CD8-positive, alpha-beta memory T cell (primary cell): ENCODE data around the gene TSR1. TPM values are rescaled to one million over a fixed set of nuclear protein-coding genes. Genes with fewer than 3 reads are reported as not detected.
A peak's percentile ranks its signal among the peaks of the same experiment; 100 is the strongest.

Source experiments
- CTCF ChIA-PET: fragments of 350-600 bp; sonication (Branson Sonifier 250); formaldehyde crosslinking; loops from one replicate; lab custom pipeline; 2021; ENCODE audit warnings: antibody characterized with exemption; lab: Charles Lee
- POLR2A ChIA-PET: fragments of 350-600 bp; sonication (Branson Sonifier 250); formaldehyde crosslinking; loops from one replicate; lab custom pipeline; 2021; ENCODE audit warnings: antibody characterized with exemption; lab: Charles Lee
- DNase-seq, 5 donors: peaks; one replicate each; pipeline versions ENCODE4 v3.0.0 to v3.0.0-alpha.2; 2020 to 2022; ENCODE audit warnings: mixed read lengths in 1 of 5
- H3K27ac ChIP-seq: one replicate; pipeline ENCODE4 v1.7.0; 2013; ENCODE audit warnings: low read depth, mild to moderate bottlenecking, low read length, moderate library complexity
- H3K27me3 ChIP-seq: 2 replicates; pipeline ENCODE4 v1.7.0; 2013; ENCODE audit warnings: low read length, mild to moderate bottlenecking; ENCODE audit not compliant: insufficient read depth, poor library complexity, severe bottlenecking
- H3K36me3 ChIP-seq: 2 replicates; pipeline ENCODE4 v1.7.0; 2013; ENCODE audit warnings: mild to moderate bottlenecking, low read length, moderate library complexity; ENCODE audit not compliant: insufficient read depth
- H3K4me1 ChIP-seq: 2 replicates; pipeline ENCODE4 v1.7.0; 2013; ENCODE audit warnings: mild to moderate bottlenecking, low read length, moderate library complexity; ENCODE audit not compliant: insufficient read depth
- H3K4me3 ChIP-seq: 2 replicates; pipeline ENCODE4 v1.7.0; 2013; ENCODE audit warnings: mild to moderate bottlenecking, low read length
- H3K9me3 ChIP-seq: 2 replicates; pipeline ENCODE4 v1.7.0; 2013; ENCODE audit warnings: mild to moderate bottlenecking, low read length
- H3K27ac Mint-ChIP-seq, 8 donors: one replicate each; pipeline ENCODE4 v1.8.0; 2020 to 2021; ENCODE audit warnings: mixed read lengths in 8 of 8, mild to moderate bottlenecking in 6 of 8, inconsistent platforms in 3 of 8, moderate library complexity in 3 of 8
- H3K27me3 Mint-ChIP-seq, 2 donors: one replicate each; pipeline ENCODE4 v1.8.0; 2020 to 2021; ENCODE audit warnings: mixed read lengths in 2 of 2, mild to moderate bottlenecking in 1 of 2, moderate library complexity in 1 of 2
- H3K36me3 Mint-ChIP-seq, 3 donors: one replicate each; pipeline ENCODE4 v1.8.0; 2020 to 2021; ENCODE audit warnings: mixed read lengths in 3 of 3, inconsistent platforms in 1 of 3, mild to moderate bottlenecking in 1 of 3
- H3K4me1 Mint-ChIP-seq, 3 donors: one replicate each; pipeline ENCODE4 v1.8.0; 2020 to 2021; ENCODE audit warnings: mixed read lengths in 3 of 3, inconsistent platforms in 1 of 3, mild to moderate bottlenecking in 1 of 3
- H3K4me3 Mint-ChIP-seq, 7 donors: one replicate each; pipeline ENCODE4 v1.8.0; 2020 to 2021; ENCODE audit warnings: mixed read lengths in 7 of 7, mild to moderate bottlenecking in 6 of 7, moderate library complexity in 4 of 7, inconsistent platforms in 2 of 7
- H3K9me3 Mint-ChIP-seq, 5 donors: one replicate each; pipeline ENCODE4 v1.8.0; 2020 to 2022; ENCODE audit warnings: mixed read lengths in 5 of 5, mild to moderate bottlenecking in 3 of 5, moderate library complexity in 2 of 5, inconsistent platforms in 1 of 5
- polyA plus RNA-seq: library from polyadenylated mRNA; unstranded; fragments of 300-500 nt; fragmentation: Illumina TruSeq; gene quantifications from one replicate; pipeline ENCODE4 v1.2.3, GENCODE V29; 2021
- total RNA-seq, 2 experiments: library from RNA; stranded (reverse); gene quantifications; one replicate each; pipeline ENCODE4 v1.2.3, GENCODE V29; 2021

The TSR1 gene
- total and polyA plus RNA-seq, 3 experiments from 2014 or later = 22.0 to 99.4 (median 97.7) TPM

- CTCF ChIA-PET = interaction anchor here (1.2 kb wide), 1 partner anchor 11 kb away, joined by 3 read pairs; no protein-coding TSS in a partner anchor
- POLR2A ChIA-PET = no interaction called here
Measured at GRCh38 chr17:2292100-2292499, 44.2 kb downstream of the TSR1 start.

GRCh38 chr17:2289878-2290478 lies 46.3 kb downstream of the TSR1 start:
- no peaks in the 10 kb centered on the region for H3K4me1 ChIP-seq
- CTCF ChIA-PET = no interaction called here
- H3K27ac Mint-ChIP-seq = peak overlapping the region in 1 of 8 donors; percentile 11
- peaks cover 9 to 12% (median 12%) of the 10 kb centered on the region in 3 donors for H3K4me1 Mint-ChIP-seq
- DNase-seq = no peak
- no peak overlapping the region for H3K4me3 ChIP-seq
- peaks cover 43% of the 10 kb centered on the region for H3K36me3 ChIP-seq
- no peaks in the 10 kb centered on the region for H3K27me3 Mint-ChIP-seq
- H3K9me3 Mint-ChIP-seq = no peaks in the 10 kb centered on the region
- H3K36me3 Mint-ChIP-seq = peaks cover 4 to 81% (median 37%) of the 10 kb centered on the region in 3 donors
- no peaks in the 10 kb centered on the region for H3K9me3 ChIP-seq
- no peak overlapping the region for H3K4me3 Mint-ChIP-seq
- POLR2A ChIA-PET = no interaction called here
- no peak overlapping the region for H3K27ac ChIP-seq
- no peaks in the 10 kb centered on the region for H3K27me3 ChIP-seq

More at GRCh38 chr17:2292100-2292499, 44.2 kb downstream of the TSR1 start:
- Histone ChIP-seq H3K27me3 (no peaks in the 10 kb centered on the region), H3K9me3 (no peaks in the 10 kb centered on the region), H3K36me3 (peaks cover 58% of the 10 kb centered on the region), H3K27ac (no peak overlapping the region), H3K4me1 (peaks cover 5% of the 10 kb centered on the region), H3K4me3 (no peak overlapping the region)
- H3K4me1 Mint-ChIP-seq = peaks cover 23 to 30% (median 28%) of the 10 kb centered on the region in 3 donors
- no peak for DNase-seq
- H3K9me3 Mint-ChIP-seq = no peaks in the 10 kb centered on the region
- no peak overlapping the region for H3K27ac Mint-ChIP-seq
- no peaks in the 10 kb centered on the region for H3K27me3 Mint-ChIP-seq
- peaks cover 4 to 87% (median 33%) of the 10 kb centered on the region in 3 donors for H3K36me3 Mint-ChIP-seq
- H3K4me3 Mint-ChIP-seq = no peak overlapping the region

DNA sequence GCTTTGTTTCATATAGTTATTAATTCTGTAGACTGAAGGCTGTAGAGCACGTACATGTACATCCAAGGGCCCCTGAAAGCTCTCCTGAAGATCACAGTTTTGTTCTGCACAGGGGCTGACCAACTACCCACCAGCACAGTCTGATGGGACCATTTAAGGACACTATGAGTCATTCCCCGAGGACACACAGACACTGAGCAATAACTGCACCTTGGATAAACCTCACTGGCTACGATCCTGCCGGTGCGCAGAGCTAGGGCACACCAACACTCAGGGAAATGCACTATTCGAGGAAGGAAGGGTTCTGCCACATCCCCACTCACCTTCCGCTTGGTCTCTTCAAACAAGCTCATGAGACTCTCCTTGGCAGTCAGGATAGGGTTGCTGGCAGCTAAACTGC lies 53.0 kb downstream of the TSR1 start:
- H3K27ac ChIP-seq = no peak overlapping the region
- Mint-ChIP-seq H3K4me1 (peaks cover 9 to 14% (median 12%) of the 10 kb centered on the region in 3 donors), H3K4me3 (no peak overlapping the region), H3K36me3 (peaks cover 14 to 80% (median 43%) of the 10 kb centered on the region in 3 donors), H3K27me3 (no peaks in the 10 kb centered on the region), H3K27ac (peak overlapping the region in 4 of 8 donors; percentile 14 to 68 (median 43)), H3K9me3 (no peaks in the 10 kb centered on the region)
- peaks cover 7% of the 10 kb centered on the region for H3K4me1 ChIP-seq
- ChIA-PET POLR2A (no interaction called here), CTCF (interaction anchor here (0.7 to 6.5 kb wide), 13 partner anchors 13 to 227 kb away, joined by 3 to 121 read pairs (median 4); partner anchors contain the start of gene HIC1)
- no peak overlapping the region for H3K4me3 ChIP-seq
- peaks cover 17% of the 10 kb centered on the region for H3K36me3 ChIP-seq
- no peaks in the 10 kb centered on the region for H3K27me3 ChIP-seq
- H3K9me3 ChIP-seq = no peaks in the 10 kb centered on the region
- no peak for DNase-seq

DNA sequence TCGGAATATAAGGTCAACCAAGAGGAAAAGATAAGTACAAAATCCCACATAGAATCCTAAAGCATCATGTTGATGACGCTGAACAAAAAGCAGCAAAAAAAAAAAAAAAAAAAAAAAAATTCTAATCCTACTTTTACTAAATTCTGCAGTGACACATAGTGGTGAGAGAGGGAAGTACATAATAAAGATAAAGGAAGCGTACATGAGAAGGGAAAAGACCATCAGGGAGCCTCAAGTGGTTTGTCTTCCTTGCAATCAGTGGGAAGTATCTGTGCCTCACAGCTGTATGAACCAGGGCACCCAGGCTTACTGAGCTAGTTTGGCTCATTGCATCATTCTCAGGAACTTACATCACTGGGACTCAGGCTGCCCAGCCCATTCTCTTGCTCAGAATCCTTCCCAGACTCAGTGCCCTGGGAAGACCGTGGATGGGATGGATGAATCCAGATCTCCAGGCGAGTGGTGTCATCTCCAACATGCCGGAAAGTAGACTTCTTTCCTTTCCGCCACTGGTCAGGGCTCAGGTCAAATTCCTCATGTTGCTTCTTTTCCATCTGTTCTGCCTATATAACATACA lies 53.9 kb downstream of the TSR1 start:
- Mint-ChIP-seq H3K27me3 (no peaks in the 10 kb centered on the region), H3K27ac (peak overlapping the region in 7 of 8 donors; percentile 11 to 85 (median 57)), H3K9me3 (no peaks in the 10 kb centered on the region), H3K4me3 (peak overlapping the region in 1 of 7 donors; percentile 24), H3K4me1 (peaks cover 7 to 14% (median 14%) of the 10 kb centered on the region in 3 donors), H3K36me3 (peaks cover 14 to 75% (median 39%) of the 10 kb centered on the region in 3 donors)
- Histone ChIP-seq H3K27ac (no peak overlapping the region), H3K9me3 (no peaks in the 10 kb centered on the region), H3K4me3 (no peak overlapping the region), H3K27me3 (no peaks in the 10 kb centered on the region), H3K4me1 (peaks cover 7% of the 10 kb centered on the region), H3K36me3 (peaks cover 13% of the 10 kb centered on the region)
- ChIA-PET CTCF (interaction anchor here (0.7 to 6.5 kb wide), 15 partner anchors 13 to 226 kb away, joined by 3 to 121 read pairs (median 4); partner anchors contain the start of gene HIC1), POLR2A (no interaction called here)
- peak in 2 of 5 donors; percentile 56 to 65 for DNase-seq

GRCh38 chr17:2279707-2280106 lies 56.5 kb downstream of the TSR1 start:
- Mint-ChIP-seq H3K9me3 (no peaks in the 10 kb centered on the region), H3K27ac (peak overlapping the region in 1 of 8 donors; percentile 21), H3K27me3 (no peaks in the 10 kb centered on the region), H3K4me3 (no peak overlapping the region), H3K36me3 (peaks cover 17 to 73% (median 39%) of the 10 kb centered on the region in 3 donors), H3K4me1 (peaks cover 22 to 35% (median 35%) of the 10 kb centered on the region in 3 donors)
- DNase-seq = no peak
- CTCF ChIA-PET = interaction anchor here (0.7 to 6.5 kb wide), 4 partner anchors 13 to 223 kb away, joined by 3 to 121 read pairs (median 27); partner anchors contain the start of gene HIC1
- Histone ChIP-seq H3K4me1 (peaks cover 22% of the 10 kb centered on the region), H3K27ac (no peak overlapping the region), H3K36me3 (peaks cover 5% of the 10 kb centered on the region), H3K27me3 (no peaks in the 10 kb centered on the region), H3K9me3 (no peaks in the 10 kb centered on the region), H3K4me3 (no peak overlapping the region)
- POLR2A ChIA-PET = interaction anchor here (0.7 to 2.3 kb wide), 3 partner anchors 13 to 225 kb away, joined by 3 to 12 read pairs (median 3); partner anchors contain the start of gene HIC1

- Histone ChIP-seq H3K9me3 (no peaks in the 10 kb centered on the region), H3K4me3 (no peak overlapping the region), H3K4me1 (peaks cover 30% of the 10 kb centered on the region), H3K27me3 (no peaks in the 10 kb centered on the region), H3K36me3 (peaks cover 3% of the 10 kb centered on the region), H3K27ac (no peak overlapping the region)
- DNase-seq = no peak
- H3K36me3 Mint-ChIP-seq = peaks cover 23 to 70% (median 33%) of the 10 kb centered on the region in 3 donors
- no peaks in the 10 kb centered on the region for H3K9me3 Mint-ChIP-seq
- H3K4me3 Mint-ChIP-seq = no peak overlapping the region
- H3K4me1 Mint-ChIP-seq = peaks cover 30 to 46% (median 43%) of the 10 kb centered on the region in 3 donors
- no peaks in the 10 kb centered on the region for H3K27me3 Mint-ChIP-seq
- CTCF ChIA-PET = interaction anchor here (2.1 kb wide), 1 partner anchor 33 kb away, joined by 9 read pairs; no protein-coding TSS in a partner anchor
- peak overlapping the region in 1 of 8 donors; percentile 38 for H3K27ac Mint-ChIP-seq
- POLR2A ChIA-PET = interaction anchor here (0.7 kb wide), 1 partner anchor 62 kb away, joined by 3 read pairs; no protein-coding TSS in a partner anchor
Measured at GRCh38 chr17:2277429-2278170, 58.7 kb downstream of the TSR1 start.

DNA sequence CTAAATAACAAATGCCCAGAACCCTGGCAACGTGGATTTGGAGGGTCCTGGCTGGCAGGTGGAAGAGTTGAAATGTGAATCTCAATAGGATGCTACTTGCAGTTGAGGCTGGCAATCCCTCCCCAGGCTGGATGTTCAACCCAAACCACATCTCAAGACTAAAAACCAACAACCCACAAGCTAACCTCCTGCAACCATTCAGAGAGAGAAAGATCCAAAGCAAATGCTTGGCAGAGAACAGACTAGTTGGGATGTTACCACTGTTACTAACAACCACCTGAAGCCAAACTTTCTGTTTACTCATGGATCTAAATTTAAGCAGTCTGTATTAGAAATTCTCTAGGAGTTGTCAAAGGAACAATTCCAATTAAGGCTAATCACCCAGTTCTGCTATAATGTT lies 60.5 kb downstream of the TSR1 start:
- no peaks in the 10 kb centered on the region for H3K9me3 Mint-ChIP-seq
- POLR2A ChIA-PET = interaction anchor here (0.8 to 1.1 kb wide), 2 partner anchors 8 to 16 kb away, joined by 3 read pairs; no protein-coding TSS in a partner anchor
- no peaks in the 10 kb centered on the region for H3K27me3 ChIP-seq
- peaks cover 14 to 59% (median 26%) of the 10 kb centered on the region in 3 donors for H3K36me3 Mint-ChIP-seq
- DNase-seq = peak in 2 of 5 donors; percentile 22 to 63
- H3K9me3 ChIP-seq = no peaks in the 10 kb centered on the region
- H3K4me3 ChIP-seq = no peak overlapping the region
- peak overlapping the region in 7 of 8 donors; percentile 1 to 89 (median 63) for H3K27ac Mint-ChIP-seq
- no peak overlapping the region for H3K27ac ChIP-seq
- peaks cover 32 to 47% (median 40%) of the 10 kb centered on the region in 3 donors for H3K4me1 Mint-ChIP-seq
- CTCF ChIA-PET = interaction anchor here (1.2 to 2.1 kb wide), 2 partner anchors 8 to 31 kb away, joined by 3 to 9 read pairs; no protein-coding TSS in a partner anchor
- peak overlapping the region in 3 of 7 donors; percentile 6 to 52 (median 41) for H3K4me3 Mint-ChIP-seq
- H3K27me3 Mint-ChIP-seq = no peaks in the 10 kb centered on the region
- peaks cover 37% of the 10 kb centered on the region for H3K4me1 ChIP-seq
- no peaks in the 10 kb centered on the region for H3K36me3 ChIP-seq
